ENCODE results near the gene HES1.
A peak's percentile ranks its signal among the peaks of the same experiment; 100 is the strongest.
"Not testable (repeated sequence)": the region's sequence is repeated elsewhere in the genome, so short reads cannot be mapped to it uniquely, and the experiment has no call there.

The HES1 gene

GRCh38 chr3:194141415-194142155 lies 5.6 kb downstream of the HES1 start:
- peak; percentile 54 to 66 (median 60) for DNase-seq (ENCODE audit: low read depth in 3 of 3)

- DNase-seq (ENCODE audit: low read depth in 3 of 3) = no peak
Observed at GRCh38 chr3:194142156-194142910, 6.4 kb downstream of the HES1 start.

GRCh38 chr3:194145702-194146101 lies 9.8 kb downstream of the HES1 start:
- no peak for DNase-seq (ENCODE audit: low read depth in 3 of 3)

- no peak for DNase-seq (ENCODE audit: low read depth in 3 of 3)
Observed at GRCh38 chr3:194147679-194148078, 11.7 kb downstream of the HES1 start.

- DNase-seq (ENCODE audit: low read depth in 3 of 3) = no peak
Observed at GRCh38 chr3:194148383-194148782, 12.4 kb downstream of the HES1 start.

- DNase-seq (ENCODE audit: low read depth in 3 of 3) = no peak
Observed at GRCh38 chr3:194150252-194150934, 14.4 kb downstream of the HES1 start.

- DNase-seq (ENCODE audit: low read depth in 3 of 3) = not testable (repeated sequence)
Observed at GRCh38 chr3:194150935-194151302, 15.0 kb downstream of the HES1 start.

GRCh38 chr3:194154346-194154745 lies 18.4 kb downstream of the HES1 start:
- no peak for DNase-seq (ENCODE audit: low read depth in 3 of 3)

- DNase-seq (ENCODE audit: low read depth in 3 of 3) = no peak
Observed at GRCh38 chr3:194156095-194156494, 20.1 kb downstream of the HES1 start.

- DNase-seq (ENCODE audit: low read depth in 3 of 3) = no peak
Observed at GRCh38 chr3:194158942-194159439, 23.0 kb downstream of the HES1 start.

- DNase-seq (ENCODE audit: low read depth in 3 of 3) = no peak
Observed at GRCh38 chr3:194160158-194160557, 24.2 kb downstream of the HES1 start.

- DNase-seq (ENCODE audit: low read depth in 3 of 3) = no peak
Observed at GRCh38 chr3:194161131-194162045, 25.4 kb downstream of the HES1 start.

- DNase-seq (ENCODE audit: low read depth in 3 of 3) = no peak
Observed at GRCh38 chr3:194162070-194162678, 26.2 kb downstream of the HES1 start.

- DNase-seq (ENCODE audit: low read depth in 3 of 3) = no peak
Observed at GRCh38 chr3:194162817-194163584, 27.1 kb downstream of the HES1 start.

GRCh38 chr3:194163697-194164096 lies 27.7 kb downstream of the HES1 start:
- DNase-seq (ENCODE audit: low read depth in 3 of 3) = no peak

GRCh38 chr3:194164861-194165260 lies 28.9 kb downstream of the HES1 start:
- no peak for DNase-seq (ENCODE audit: low read depth in 3 of 3)

GRCh38 chr3:194165271-194166018 lies 29.5 kb downstream of the HES1 start:
- DNase-seq (ENCODE audit: low read depth in 3 of 3) = no peak

GRCh38 chr3:194166682-194167479 lies 30.9 kb downstream of the HES1 start:
- DNase-seq (ENCODE audit: low read depth in 3 of 3) = no peak

All from stimulated activated CD4-positive, alpha-beta T cell treated with anti-CD3 and anti-CD28 coated beads, TNF-alpha, amount 100 ng/mL, for 4 hours (primary cell).